ENCODE data around the gene ELOVL6. TPM values are rescaled to one million over a fixed set of nuclear protein-coding genes. Genes with fewer than 3 reads are reported as not detected.

The ELOVL6 gene
- total RNA-seq, 1 experiment from 2014 or later = 25.3 TPM

- Histone ChIP-seq H3K4me3 (no peak overlapping the region), H3K27ac (no peak overlapping the region), H3F3A (ENCODE audit: insufficient read depth, low read depth) (no peaks in the 10 kb centered on the region), H2AFZ (no peak overlapping the region), H4K20me1 (ENCODE audit: insufficient read depth) (no peaks in the 10 kb centered on the region), H3K79me2 (ENCODE audit: low read depth) (no peaks in the 10 kb centered on the region), H3K27me3 (ENCODE audit: insufficient read depth, low read depth) (no peaks in the 10 kb centered on the region), H3K9me3 (ENCODE audit: insufficient read depth, low read depth) (no peaks in the 10 kb centered on the region), H3K9me2 (ENCODE audit: insufficient read depth) (no peaks in the 10 kb centered on the region), H3K4me1 (replicated peaks; ENCODE audit: insufficient read depth) (no peaks in the 10 kb centered on the region), H3K36me3 (ENCODE audit: low read depth) (no peaks in the 10 kb centered on the region), H3K4me2 (no peak overlapping the region)
- no TSS peak for BruUV-seq (replicated peaks)
- CTCF ChIA-PET = no interaction called here
- POLR2A ChIA-PET (ENCODE audit: unreplicated experiment) = no interaction called here
- no peak for DNase-seq
- intact Hi-C loops (cut with micrococcal nuclease; ENCODE audit: unreplicated experiment) = no loop called here
- TF ChIP-seq CTCF (conservative IDR thresholded peaks at IDR 0.05) (no peak), EZH2 (IDR thresholded peaks at IDR 0.05; ENCODE audit: low read depth) (no peak)
These were observed 17.7 kb upstream of the ELOVL6 start for GRCh38 chr4:110216129-110216528.

- Histone ChIP-seq H3K4me1 (replicated peaks; ENCODE audit: insufficient read depth) (peaks cover 12% of the 10 kb centered on the region; the same call in 1 of the 2 replicates), H2AFZ (no peak overlapping the region), H3K4me2 (no peak overlapping the region), H3K36me3 (ENCODE audit: low read depth) (no peaks in the 10 kb centered on the region), H3K79me2 (ENCODE audit: low read depth) (no peaks in the 10 kb centered on the region), H3K9me3 (ENCODE audit: insufficient read depth, low read depth) (no peaks in the 10 kb centered on the region), H3K9me2 (ENCODE audit: insufficient read depth) (no peaks in the 10 kb centered on the region), H3F3A (ENCODE audit: insufficient read depth, low read depth) (no peaks in the 10 kb centered on the region), H3K27ac (no peak overlapping the region), H3K4me3 (no peak overlapping the region), H3K27me3 (ENCODE audit: insufficient read depth, low read depth) (no peaks in the 10 kb centered on the region), H4K20me1 (ENCODE audit: insufficient read depth) (no peaks in the 10 kb centered on the region)
- BruUV-seq (replicated peaks) = no TSS peak
- TF ChIP-seq CTCF (conservative IDR thresholded peaks at IDR 0.05) (no peak), EZH2 (IDR thresholded peaks at IDR 0.05; ENCODE audit: low read depth) (no peak)
- intact Hi-C loops (cut with micrococcal nuclease; ENCODE audit: unreplicated experiment) = loop anchor here (5.0 kb wide), 1 partner anchor 204 kb away; no protein-coding TSS in a partner anchor
- ChIA-PET POLR2A (ENCODE audit: unreplicated experiment) (no interaction called here), CTCF (no interaction called here)
- no peak for DNase-seq
These were observed 13.3 kb upstream of the ELOVL6 start for GRCh38 chr4:110211770-110212061.

- ChIA-PET CTCF (no interaction called here), POLR2A (ENCODE audit: unreplicated experiment) (no interaction called here)
- Histone ChIP-seq H3K4me1 (replicated peaks; ENCODE audit: insufficient read depth) (peaks cover 12% of the 10 kb centered on the region; the same call in 1 of the 2 replicates), H3K79me2 (ENCODE audit: low read depth) (no peaks in the 10 kb centered on the region), H3K36me3 (ENCODE audit: low read depth) (no peaks in the 10 kb centered on the region), H3K4me2 (no peak overlapping the region), H3K9me2 (ENCODE audit: insufficient read depth) (no peaks in the 10 kb centered on the region), H2AFZ (no peak overlapping the region), H3K9me3 (ENCODE audit: insufficient read depth, low read depth) (no peaks in the 10 kb centered on the region), H4K20me1 (ENCODE audit: insufficient read depth) (no peaks in the 10 kb centered on the region), H3K27ac (no peak overlapping the region), H3K27me3 (ENCODE audit: insufficient read depth, low read depth) (no peaks in the 10 kb centered on the region), H3F3A (ENCODE audit: insufficient read depth, low read depth) (no peaks in the 10 kb centered on the region), H3K4me3 (no peak overlapping the region)
- no TSS peak for BruUV-seq (replicated peaks)
- no peak for DNase-seq
- intact Hi-C loops (cut with micrococcal nuclease; ENCODE audit: unreplicated experiment) = loop anchor here (5.0 kb wide), 1 partner anchor 204 kb away; no protein-coding TSS in a partner anchor
- TF ChIP-seq CTCF (conservative IDR thresholded peaks at IDR 0.05) (peak; percentile 72), EZH2 (IDR thresholded peaks at IDR 0.05; ENCODE audit: low read depth) (no peak)
These were observed 12.8 kb upstream of the ELOVL6 start for GRCh38 chr4:110211007-110211769.
